Panc1 (cell line): ENCODE data around the gene CERT1. TPM values are rescaled to one million over a fixed set of nuclear protein-coding genes. Genes with fewer than 3 reads are reported as not detected.

Experiments used
- ATAC-seq: fragments of 200-7000 bp; cut with Tn5 transposase; 2 replicates; pipeline ENCODE4 v1.9.1; 2020; ENCODE audit warnings: mild to moderate bottlenecking, moderate library complexity
- BruUV-seq: library from RNA; stranded (reverse); fragments of 400-500 nt; replicated peaks from 2 replicates; lab custom pipeline; 2021; lab: Mats Ljungman, UMichigan
- CTCF ChIA-PET: fragments of 300-600 bp; sonication (Branson Sonifier 250); formaldehyde crosslinking; loops from one replicate; lab custom pipeline; 2022; ENCODE audit warnings: antibody characterized with exemption; lab: Charles Lee
- POLR2A ChIA-PET: fragments of 300-600 bp; sonication (Branson Sonifier 250); formaldehyde crosslinking; loops from one replicate; lab custom pipeline; 2022; ENCODE audit warnings: antibody characterized with exemption; lab: Charles Lee
- DNase-seq: peaks from one replicate; pipeline ENCODE4 v3.0.0-alpha.2; 2010; ENCODE audit warnings: low read depth, low spot score
- H3K27ac ChIP-seq: 2 replicates; pipeline ENCODE4 v1.5.1; 2011; ENCODE audit warnings: mild to moderate bottlenecking, low read length, inconsistent platforms
- H3K27me3 ChIP-seq: fragments of 200-500 bp; sonication (Bioruptor generic); 2 replicates; pipeline ENCODE4 v1.6.0; 2014; ENCODE audit warnings: low read length, inconsistent platforms; ENCODE audit not compliant: control insufficient read depth, insufficient read depth
- H3K36me3 ChIP-seq: fragments of 200-500 bp; sonication (Bioruptor generic); 2 replicates; pipeline ENCODE4 v1.5.1; 2014; ENCODE audit warnings: inconsistent platforms, mild to moderate bottlenecking, low read length, moderate library complexity; ENCODE audit not compliant: control insufficient read depth, insufficient read depth
- H3K4me1 ChIP-seq: 2 replicates; pipeline ENCODE4 v1.5.1; 2011; ENCODE audit warnings: inconsistent platforms, mild to moderate bottlenecking, low read length, moderate library complexity; ENCODE audit not compliant: control insufficient read depth, insufficient read depth
- H3K4me3 ChIP-seq, 2 experiments: 2 replicates each; pipeline ENCODE4 v1.5.1; 2011 to 2012; ENCODE audit warnings: low read depth in 2 of 2, low read length in 2 of 2, mild to moderate bottlenecking in 2 of 2, inconsistent platforms in 1 of 2, moderate library complexity in 1 of 2
- H3K9me3 ChIP-seq: fragments of 200-500 bp; sonication (Bioruptor generic); 2 replicates; pipeline ENCODE4 v1.5.1; 2014; ENCODE audit warnings: low read depth, mild to moderate bottlenecking, inconsistent platforms, low read length, moderate library complexity; ENCODE audit not compliant: control insufficient read depth, insufficient read depth
- CTCF ChIP-seq: fragments of 450-650 bp; IDR thresholded peaks from 2 replicates; pipeline ENCODE4 v1.5.1; 2017; ENCODE audit warnings: mild to moderate bottlenecking
- POLR2AphosphoS5 ChIP-seq: IDR thresholded peaks from 2 replicates; pipeline ENCODE4 v1.6.1; 2012; ENCODE audit warnings: mild to moderate bottlenecking, low read depth, low read length, moderate library complexity
- REST ChIP-seq, 2 experiments: IDR thresholded peaks; 2 replicates each; pipeline ENCODE4 v1.6.1; 2011 to 2012; ENCODE audit warnings: low read depth in 2 of 2, control low read depth in 1 of 2, low read length in 1 of 2, mild to moderate bottlenecking in 1 of 2, moderate library complexity in 1 of 2; ENCODE audit not compliant: insufficient read depth in 1 of 2
- SIN3A ChIP-seq: IDR thresholded peaks from 2 replicates; pipeline ENCODE4 v1.6.1; 2012; ENCODE audit warnings: low read depth, mild to moderate bottlenecking, low read length, moderate library complexity, borderline replicate concordance; ENCODE audit not compliant: insufficient read depth
- TCF7L2 ChIP-seq: IDR thresholded peaks from 2 replicates; pipeline ENCODE4 v1.6.1; 2011; ENCODE audit warnings: mild to moderate bottlenecking, low read depth, low read length, inconsistent platforms
- in situ Hi-C: cut with HindIII; loops from 2 replicates; pipeline ENCODE4 v1.10.0; 2016; ENCODE audit warnings: low sequenced_read_pairs, low pct_unique_long_range_greater_than_20kb
- intact Hi-C: fragments of 100-400 bp; cut with micrococcal nuclease; formaldehyde crosslinking; loops from one replicate; pipeline ENCODE4 v1.10.0; 2022; ENCODE audit not compliant: unreplicated experiment
- total RNA-seq: library from RNA; stranded (reverse); gene quantifications from one replicate; pipeline ENCODE4 v1.2.1, GENCODE V29; 2021; ENCODE audit not compliant: unreplicated experiment

The CERT1 gene
- total RNA-seq, 1 experiment from 2014 or later: 26.7 TPM

DNA sequence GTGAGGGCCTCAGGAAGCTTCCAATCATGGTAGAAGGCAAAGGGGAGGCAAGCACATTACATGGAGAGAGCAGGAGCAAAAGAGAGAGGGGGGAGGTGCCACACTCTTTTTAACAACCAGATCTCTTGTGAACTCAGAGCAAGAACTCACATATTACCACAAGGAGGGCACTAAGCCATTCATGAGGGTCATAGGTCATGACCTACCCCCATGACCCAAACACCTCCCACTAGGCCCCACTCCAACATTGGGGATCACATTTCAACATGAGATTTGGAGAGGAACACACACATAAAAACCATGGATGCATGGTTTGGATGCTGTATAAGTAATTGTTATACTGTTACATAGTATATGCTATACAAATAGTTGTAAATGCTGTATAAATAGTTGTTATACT is 17.8 kb upstream of the CERT1 start:
- Histone ChIP-seq H3K4me1 (no peaks in the 10 kb centered on the region), H3K27me3 (no peaks in the 10 kb centered on the region), H3K27ac (no peak overlapping the region), H3K9me3 (no peaks in the 10 kb centered on the region), H3K36me3 (no peaks in the 10 kb centered on the region), H3K4me3 (no peak overlapping the region)
- no TSS peak for BruUV-seq
- DNase-seq (no peak), ATAC-seq (no peak)
- intact Hi-C loops: no loop called here
- ChIA-PET POLR2A (no interaction called here), CTCF (no interaction called here)
- TF ChIP-seq CTCF: no peak
- TF ChIP-seq TCF7L2: no peak
- TF ChIP-seq SIN3A: no peak
- no peak for TF ChIP-seq REST (IDR thresholded peaks at IDR 0.05; ENCODE audit: insufficient read depth in 1 of 2, low read depth in 2 of 2, low read length in 1 of 2)
- TF ChIP-seq POLR2AphosphoS5: no peak
- in situ Hi-C loops: no loop called here

- DNase-seq: no peak
- TF ChIP-seq TCF7L2 (no peak), CTCF (no peak), POLR2AphosphoS5 (no peak), REST (IDR thresholded peaks at IDR 0.05; ENCODE audit: insufficient read depth in 1 of 2, low read depth in 2 of 2, low read length in 1 of 2) (no peak), SIN3A (no peak)
- Histone ChIP-seq H3K4me3 (no peak overlapping the region), H3K27ac (no peak overlapping the region), H3K9me3 (peaks cover 10% of the 10 kb centered on the region; the same call in 1 of the 2 replicates), H3K27me3 (no peaks in the 10 kb centered on the region), H3K4me1 (no peaks in the 10 kb centered on the region), H3K36me3 (no peaks in the 10 kb centered on the region)
- in situ Hi-C loops (no loop called here), intact Hi-C loops (no loop called here)
- POLR2A ChIA-PET: no interaction called here
- no TSS peak for BruUV-seq
- CTCF ChIA-PET: no interaction called here
- ATAC-seq: no peak
These were observed 14.6 kb upstream of the CERT1 start for GRCh38 chr5:75526070-75526469.
